Activated gamma-delta T cell treated with Interleukin-2 at 50 U/mL for 16 hours (primary cell): ENCODE results near the gene ZDHHC11.
"Not testable (repeated sequence)": the region's sequence is repeated elsewhere in the genome, so short reads cannot be mapped to it uniquely, and the experiment has no call there.

ENCODE experiments used
- DNase-seq: peaks from one replicate; pipeline ENCODE4 v3.0.0-alpha.2; 2020

The ZDHHC11 gene

GRCh38 chr5:850511-851006 lies at the start of gene ZDHHC11:
Gene ZDHHC11 (minus strand): TSS chr5:850986. CDS start chr5:850602, 384 bp downstream.
- DNase-seq, result peak; percentile 0

GRCh38 chr5:893711-894110 lies 42.9 kb upstream of the ZDHHC11 start:
- no peak for DNase-seq

- no peak for DNase-seq
Measured at GRCh38 chr5:893137-893506, 42.3 kb upstream of the ZDHHC11 start.

GRCh38 chr5:892394-893136 lies 41.8 kb upstream of the ZDHHC11 start, which contains the start of the genes BRD9 and TRIP13:
Gene BRD9 (minus strand): TSS chr5:892801. CDS start chr5:892657, 144 bp downstream.
Gene TRIP13 (plus strand): TSS chr5:892884. CDS start chr5:892999, 115 bp downstream.
- peak; percentile 77 for DNase-seq

GRCh38 chr5:891837-892393 lies 41.1 kb upstream of the ZDHHC11 start:
- no peak for DNase-seq

GRCh38 chr5:891117-891836 lies 40.5 kb upstream of the ZDHHC11 start:
- DNase-seq, result no peak

- no peak for DNase-seq
Measured at GRCh38 chr5:889075-889710, 38.4 kb upstream of the ZDHHC11 start.

- no peak for DNase-seq
Measured at GRCh38 chr5:888638-889035, 37.9 kb upstream of the ZDHHC11 start.

GRCh38 chr5:887947-888637 lies 37.3 kb upstream of the ZDHHC11 start:
- DNase-seq, result no peak

- no peak for DNase-seq
Measured at GRCh38 chr5:886716-887325, 36.0 kb upstream of the ZDHHC11 start.

GRCh38 chr5:886036-886435 lies 35.2 kb upstream of the ZDHHC11 start:
- DNase-seq, result no peak

GRCh38 chr5:885529-885928 lies 34.7 kb upstream of the ZDHHC11 start:
- no peak for DNase-seq

GRCh38 chr5:885127-885442 lies 34.3 kb upstream of the ZDHHC11 start:
- DNase-seq, result no peak

- DNase-seq, result no peak
Measured at GRCh38 chr5:884345-885126, 33.8 kb upstream of the ZDHHC11 start.

GRCh38 chr5:883475-884181 lies 32.8 kb upstream of the ZDHHC11 start:
- no peak for DNase-seq

- DNase-seq, result no peak
Measured at GRCh38 chr5:882253-883183, 31.7 kb upstream of the ZDHHC11 start.

- no peak for DNase-seq
Measured at GRCh38 chr5:881551-881935, 30.8 kb upstream of the ZDHHC11 start.

GRCh38 chr5:880816-881550 lies 30.2 kb upstream of the ZDHHC11 start:
- no peak for DNase-seq

- not testable (repeated sequence) for DNase-seq
Measured at GRCh38 chr5:878677-879076, 27.9 kb upstream of the ZDHHC11 start.
